Stimulated activated CD8-positive, alpha-beta memory T cell treated with anti-CD3 and anti-CD28 coated beads, Interleukin-4, amount 100 ng/mL, for 48 hours (primary cell): ENCODE results near the gene FOS.
"Not testable (repeated sequence)": the region's sequence is repeated elsewhere in the genome, so short reads cannot be mapped to it uniquely, and the experiment has no call there.

Experiments used
- DNase-seq: peaks from one replicate; pipeline ENCODE4 v3.0.0-alpha.2; 2020

The FOS gene

DNA sequence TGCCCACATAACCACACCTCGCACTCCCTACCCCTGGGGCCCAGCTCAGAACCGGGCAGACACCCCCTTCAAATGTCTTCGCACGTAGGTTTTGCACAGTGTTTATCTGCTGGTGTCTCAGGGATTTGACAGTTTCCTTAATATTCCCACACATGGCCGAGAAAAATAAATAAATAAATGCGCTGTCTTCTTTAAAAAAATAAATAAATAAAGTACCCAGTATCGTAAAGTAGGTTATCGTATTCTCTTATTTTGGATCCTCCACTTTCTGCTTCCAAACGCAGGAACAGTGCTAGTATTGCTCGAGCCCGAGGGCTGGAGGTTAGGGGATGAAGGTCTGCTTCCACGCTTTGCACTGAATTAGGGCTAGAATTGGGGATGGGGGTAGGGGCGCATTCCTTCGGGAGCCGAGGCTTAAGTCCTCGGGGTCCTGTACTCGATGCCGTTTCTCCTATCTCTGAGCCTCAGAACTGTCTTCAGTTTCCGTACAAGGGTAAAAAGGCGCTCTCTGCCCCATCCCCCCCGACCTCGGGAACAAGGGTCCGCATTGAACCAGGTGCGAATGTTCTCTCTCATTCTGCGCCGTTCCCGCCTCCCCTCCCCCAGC is 710 bp upstream of the FOS start:
- no peak for DNase-seq

- DNase-seq, result peak; percentile 68
Observed at GRCh38 chr14:75279153-75279762, 630 bp downstream of the FOS start.

DNA sequence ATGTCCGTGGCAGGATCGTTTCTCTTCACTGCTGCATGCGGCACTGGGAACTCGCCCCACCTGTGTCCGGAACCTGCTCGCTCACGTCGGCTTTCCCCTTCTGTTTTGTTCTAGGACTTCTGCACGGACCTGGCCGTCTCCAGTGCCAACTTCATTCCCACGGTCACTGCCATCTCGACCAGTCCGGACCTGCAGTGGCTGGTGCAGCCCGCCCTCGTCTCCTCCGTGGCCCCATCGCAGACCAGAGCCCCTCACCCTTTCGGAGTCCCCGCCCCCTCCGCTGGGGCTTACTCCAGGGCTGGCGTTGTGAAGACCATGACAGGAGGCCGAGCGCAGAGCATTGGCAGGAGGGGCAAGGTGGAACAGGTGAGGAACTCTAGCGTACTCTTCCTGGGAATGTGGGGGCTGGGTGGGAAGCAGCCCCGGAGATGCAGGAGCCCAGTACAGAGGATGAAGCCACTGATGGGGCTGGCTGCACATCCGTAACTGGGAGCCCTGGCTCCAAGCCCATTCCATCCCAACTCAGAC is 1.2 kb downstream of the FOS start:
- DNase-seq, result no peak

DNA sequence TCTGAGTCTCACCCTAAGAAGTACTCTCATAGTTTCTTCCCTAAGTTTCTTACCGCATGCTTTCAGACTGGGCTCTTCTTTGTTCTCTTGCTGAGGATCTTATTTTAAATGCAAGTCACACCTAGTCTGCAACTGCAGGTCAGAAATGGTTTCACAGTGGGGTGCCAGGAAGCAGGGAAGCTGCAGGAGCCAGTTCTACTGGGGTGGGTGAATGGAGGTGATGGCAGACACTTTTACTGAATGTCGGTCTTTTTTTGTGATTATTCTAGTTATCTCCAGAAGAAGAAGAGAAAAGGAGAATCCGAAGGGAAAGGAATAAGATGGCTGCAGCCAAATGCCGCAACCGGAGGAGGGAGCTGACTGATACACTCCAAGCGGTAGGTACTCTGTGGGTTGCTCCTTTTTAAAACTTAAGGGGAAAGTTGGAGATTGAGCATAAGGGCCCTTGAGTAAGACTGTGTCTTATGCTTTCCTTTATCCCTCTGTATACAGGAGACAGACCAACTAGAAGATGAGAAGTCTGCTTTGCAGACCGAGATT is 1.7 kb downstream of the FOS start:
- DNase-seq, result peak; percentile 19

DNA sequence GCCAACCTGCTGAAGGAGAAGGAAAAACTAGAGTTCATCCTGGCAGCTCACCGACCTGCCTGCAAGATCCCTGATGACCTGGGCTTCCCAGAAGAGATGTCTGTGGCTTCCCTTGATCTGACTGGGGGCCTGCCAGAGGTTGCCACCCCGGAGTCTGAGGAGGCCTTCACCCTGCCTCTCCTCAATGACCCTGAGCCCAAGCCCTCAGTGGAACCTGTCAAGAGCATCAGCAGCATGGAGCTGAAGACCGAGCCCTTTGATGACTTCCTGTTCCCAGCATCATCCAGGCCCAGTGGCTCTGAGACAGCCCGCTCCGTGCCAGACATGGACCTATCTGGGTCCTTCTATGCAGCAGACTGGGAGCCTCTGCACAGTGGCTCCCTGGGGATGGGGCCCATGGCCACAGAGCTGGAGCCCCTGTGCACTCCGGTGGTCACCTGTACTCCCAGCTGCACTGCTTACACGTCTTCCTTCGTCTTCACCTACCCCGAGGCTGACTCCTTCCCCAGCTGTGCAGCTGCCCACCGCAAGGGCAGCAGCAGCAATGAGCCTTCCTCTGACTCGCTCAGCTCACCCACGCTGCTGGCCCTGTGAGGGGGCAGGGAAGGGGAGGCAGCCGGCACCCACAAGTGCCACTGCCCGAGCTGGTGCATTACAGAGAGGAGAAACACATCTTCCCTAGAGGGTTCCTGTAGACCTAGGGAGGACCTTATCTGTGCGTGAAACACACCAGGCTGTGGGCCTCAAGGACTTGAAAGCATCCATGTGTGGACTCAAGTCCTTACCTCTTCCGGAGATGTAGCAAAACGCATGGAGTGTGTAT is 2.4 kb downstream of the FOS start:
- no peak for DNase-seq

GRCh38 chr14:75281654-75282019 is 3.0 kb downstream of the FOS start:
- no peak for DNase-seq

GRCh38 chr14:75282170-75282554 is 3.5 kb downstream of the FOS start:
- DNase-seq, result no peak

GRCh38 chr14:75282555-75283161 is 4.0 kb downstream of the FOS start:
- not testable (repeated sequence) for DNase-seq

DNA sequence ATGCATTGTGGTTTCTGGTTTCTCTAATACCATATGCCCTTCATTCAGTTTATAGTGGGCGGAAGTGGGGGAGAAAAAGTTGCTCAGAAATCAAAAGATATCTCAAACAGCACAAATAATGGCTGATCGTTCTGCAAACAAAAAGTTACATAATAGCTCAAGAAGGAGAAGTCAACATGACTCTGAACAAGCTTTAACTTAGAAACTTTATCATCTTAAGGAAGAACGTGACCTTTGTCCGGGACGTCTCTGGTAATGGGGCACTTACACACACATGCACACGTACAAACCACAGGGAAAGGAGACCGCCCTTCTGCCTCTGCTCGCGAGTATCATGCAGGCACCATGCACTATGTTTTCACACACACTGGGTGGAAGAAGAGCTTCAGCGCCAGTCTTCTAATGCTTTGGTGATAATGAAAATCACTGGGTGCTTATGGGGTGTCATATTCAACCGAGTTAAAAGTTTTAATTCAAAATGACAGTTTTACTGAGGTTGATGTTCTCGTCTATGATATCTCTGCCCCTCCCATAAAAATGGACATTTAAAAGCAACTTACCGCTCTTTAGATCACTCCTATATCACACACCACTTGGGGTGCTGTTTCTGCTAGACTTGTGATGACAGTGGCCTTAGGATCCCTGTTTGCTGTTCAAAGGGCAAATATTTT is 4.7 kb downstream of the FOS start:
- DNase-seq, result no peak

GRCh38 chr14:75283833-75284563 is 5.4 kb downstream of the FOS start:
- DNase-seq, result no peak

- DNase-seq, result no peak
Observed at GRCh38 chr14:75285331-75285730, 6.7 kb downstream of the FOS start.

- DNase-seq, result no peak
Observed at GRCh38 chr14:75286313-75286712, 7.7 kb downstream of the FOS start.

- no peak for DNase-seq
Observed at GRCh38 chr14:75289840-75290388, 11.3 kb downstream of the FOS start.

- DNase-seq, result no peak
Observed at GRCh38 chr14:75290851-75291250, 12.2 kb downstream of the FOS start.

- no peak for DNase-seq
Observed at GRCh38 chr14:75291331-75291730, 12.7 kb downstream of the FOS start.

- DNase-seq, result no peak
Observed at GRCh38 chr14:75292101-75292563, 13.5 kb downstream of the FOS start.

DNA sequence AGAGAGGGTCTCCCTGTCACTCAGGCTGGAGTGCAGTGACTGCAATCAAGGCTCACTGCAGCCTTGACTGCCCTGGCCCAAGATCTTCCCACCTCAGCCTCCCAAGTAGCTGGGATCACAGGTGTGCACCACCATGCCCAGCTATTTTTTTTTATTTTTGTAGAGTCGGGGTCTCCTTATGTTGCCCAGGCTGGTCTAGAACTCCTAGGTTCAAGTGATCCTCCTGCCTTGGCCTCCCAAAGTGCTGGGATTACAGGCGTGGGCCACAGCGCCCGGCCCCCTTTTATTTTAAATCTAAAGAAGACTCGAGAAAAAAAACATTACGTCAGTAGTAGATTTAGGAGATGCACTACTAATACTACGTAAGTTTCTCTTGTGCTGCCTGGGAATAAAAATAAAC is 14.3 kb downstream of the FOS start:
- no peak for DNase-seq

GRCh38 chr14:75293920-75294648 is 15.5 kb downstream of the FOS start:
- DNase-seq, result peak; percentile 94

DNA sequence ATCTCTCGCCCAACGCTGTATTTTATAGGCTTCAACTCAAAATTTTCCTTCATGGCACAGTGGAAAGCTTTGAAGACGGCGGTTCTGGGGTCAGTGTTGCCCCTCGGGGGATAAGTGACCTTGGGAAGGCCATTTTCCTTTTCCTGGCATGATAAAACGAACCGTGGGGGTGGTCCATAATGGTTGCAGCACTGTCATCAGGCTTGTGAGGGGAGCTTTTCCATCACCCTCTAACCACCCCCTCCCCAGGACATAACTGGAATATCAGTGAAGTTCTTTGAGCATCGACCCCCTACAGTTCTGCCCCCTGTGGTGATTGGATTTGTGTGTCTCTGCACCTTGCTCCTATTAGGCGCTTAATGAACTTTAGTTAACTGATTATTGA is 16.0 kb downstream of the FOS start:
- DNase-seq, result no peak

- peak; percentile 49 for DNase-seq
Observed at GRCh38 chr14:75295061-75295461, 16.4 kb downstream of the FOS start.
